ENCODE measurements around the gene FCRL6. TPM values are rescaled to one million over a fixed set of nuclear protein-coding genes. Genes with fewer than 3 reads are reported as not detected.

The FCRL6 gene
- total RNA-seq, 2 experiments from 2014 or later = not detected

DNA sequence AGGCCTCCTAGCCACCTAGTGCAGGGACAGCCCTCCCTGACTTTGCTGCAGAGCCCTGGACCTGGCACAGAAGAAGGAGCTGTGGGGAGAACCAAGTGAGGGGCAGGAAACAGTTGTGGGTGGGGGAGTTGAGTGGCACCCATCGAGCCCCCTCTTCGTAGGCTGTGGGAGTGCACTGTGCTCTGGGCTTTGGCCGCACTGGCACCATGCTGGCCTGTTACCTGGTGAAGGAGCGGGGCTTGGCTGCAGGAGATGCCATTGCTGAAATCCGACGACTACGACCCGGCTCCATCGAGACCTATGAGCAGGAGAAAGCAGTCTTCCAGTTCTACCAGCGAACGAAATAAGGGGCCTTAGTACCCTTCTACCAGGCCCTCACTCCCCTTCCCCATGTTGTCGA lies 20.2 kb upstream of the FCRL6 start:
- ChIA-PET CTCF (interaction anchor here (0.9 to 1.9 kb wide), 5 partner anchors 8 to 225 kb away, joined by 3 to 14 read pairs (median 4); no protein-coding TSS in a partner anchor), POLR2A (interaction anchor here (1.6 to 1.9 kb wide), 2 partner anchors 111 to 141 kb away, joined by 5 to 6 read pairs; no protein-coding TSS in a partner anchor)
- no peaks in the 10 kb centered on the region for H3K36me3 Mint-ChIP-seq (ENCODE audit: low read depth)
- H3K27me3 Mint-ChIP-seq = no peaks in the 10 kb centered on the region
- H3K4me1 Mint-ChIP-seq = peaks cover 34% of the 10 kb centered on the region
- no peak overlapping the region for H3K27ac Mint-ChIP-seq
- no peak overlapping the region for H3K4me3 Mint-ChIP-seq
- H3K9me3 Mint-ChIP-seq = no peaks in the 10 kb centered on the region
- DNase-seq = no peak

DNA sequence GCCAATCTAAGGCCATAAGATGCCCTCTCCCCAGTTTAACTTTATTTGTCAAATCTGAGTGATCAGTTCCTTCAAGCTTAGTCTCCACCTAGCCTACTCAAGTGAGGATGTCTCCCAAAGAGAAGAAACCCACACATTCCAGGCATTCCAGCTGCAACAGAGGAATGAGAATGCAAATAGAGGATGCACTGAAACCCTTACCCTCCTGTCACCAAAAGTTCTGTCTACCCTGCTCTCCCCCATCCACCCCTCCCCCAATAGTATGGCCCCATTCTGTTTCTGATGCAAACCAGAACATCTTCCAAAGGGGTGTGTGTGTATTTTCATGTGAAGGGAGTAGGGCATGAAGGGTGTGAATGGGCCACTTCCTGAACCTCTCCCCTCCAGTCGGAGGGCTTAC lies 18.4 kb upstream of the FCRL6 start:
- ChIA-PET POLR2A (no interaction called here), CTCF (no interaction called here)
- no peaks in the 10 kb centered on the region for H3K27me3 Mint-ChIP-seq
- no peaks in the 10 kb centered on the region for H3K9me3 Mint-ChIP-seq
- no peak overlapping the region for H3K27ac Mint-ChIP-seq
- DNase-seq = no peak
- peaks cover 34% of the 10 kb centered on the region for H3K4me1 Mint-ChIP-seq
- H3K4me3 Mint-ChIP-seq = no peak overlapping the region
- no peaks in the 10 kb centered on the region for H3K36me3 Mint-ChIP-seq (ENCODE audit: low read depth)

DNA sequence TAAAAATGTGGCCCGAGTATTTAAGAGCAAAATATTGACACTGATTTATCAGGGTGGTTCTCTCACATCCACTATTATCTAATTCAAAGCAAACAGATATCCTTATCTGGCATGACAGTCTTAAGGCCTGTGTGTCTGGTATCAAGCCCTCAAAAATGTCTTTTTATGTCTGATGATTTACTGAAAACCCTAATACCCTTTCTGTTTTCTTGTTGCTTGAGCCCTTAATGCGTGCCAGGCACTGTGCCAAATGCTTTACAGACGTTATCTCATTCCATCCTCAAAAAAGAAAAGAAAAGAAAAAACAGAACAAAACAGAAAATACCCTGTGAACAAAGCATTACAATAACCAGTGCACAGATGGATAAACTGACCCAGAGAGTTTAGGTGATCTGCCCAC lies 15.7 kb upstream of the FCRL6 start:
- no peak overlapping the region for H3K27ac Mint-ChIP-seq
- H3K4me1 Mint-ChIP-seq = peaks cover 23% of the 10 kb centered on the region
- ChIA-PET CTCF (interaction anchor here (1.1 kb wide), 1 partner anchor 13 kb away, joined by 3 read pairs; no protein-coding TSS in a partner anchor), POLR2A (interaction anchor here (1.0 kb wide), 1 partner anchor 136 kb away, joined by 3 read pairs; no protein-coding TSS in a partner anchor)
- no peak overlapping the region for H3K4me3 Mint-ChIP-seq
- no peak for DNase-seq
- H3K27me3 Mint-ChIP-seq = peaks cover 5% of the 10 kb centered on the region
- H3K9me3 Mint-ChIP-seq = no peaks in the 10 kb centered on the region
- H3K36me3 Mint-ChIP-seq (ENCODE audit: low read depth) = no peaks in the 10 kb centered on the region

DNA sequence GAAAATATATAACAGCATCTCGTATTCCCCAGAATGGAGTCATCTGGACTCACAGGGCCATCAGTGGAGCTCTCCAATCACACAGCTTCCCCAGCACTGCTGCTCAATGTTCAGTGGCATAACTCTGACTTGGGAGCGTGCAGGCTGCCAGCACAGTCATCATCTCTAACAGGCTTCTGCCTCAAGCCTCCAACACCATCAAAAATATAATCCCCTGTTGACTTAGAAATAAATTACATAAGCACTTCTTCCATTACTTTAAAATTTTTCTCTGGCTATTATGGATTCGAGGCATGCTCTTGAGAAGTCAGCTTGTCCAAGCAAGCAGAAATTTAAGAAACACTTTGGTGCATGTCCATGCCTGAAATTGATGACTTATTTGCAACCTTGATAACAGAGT lies 15.2 kb upstream of the FCRL6 start:
- H3K27ac Mint-ChIP-seq = no peak overlapping the region
- peaks cover 7% of the 10 kb centered on the region for H3K27me3 Mint-ChIP-seq
- CTCF ChIA-PET = interaction anchor here (1.1 to 2.0 kb wide), 2 partner anchors 12 to 104 kb away, joined by 3 to 5 read pairs; no protein-coding TSS in a partner anchor
- H3K9me3 Mint-ChIP-seq = no peaks in the 10 kb centered on the region
- POLR2A ChIA-PET = no interaction called here
- no peaks in the 10 kb centered on the region for H3K36me3 Mint-ChIP-seq (ENCODE audit: low read depth)
- H3K4me3 Mint-ChIP-seq = no peak overlapping the region
- peaks cover 19% of the 10 kb centered on the region for H3K4me1 Mint-ChIP-seq
- no peak for DNase-seq

DNA sequence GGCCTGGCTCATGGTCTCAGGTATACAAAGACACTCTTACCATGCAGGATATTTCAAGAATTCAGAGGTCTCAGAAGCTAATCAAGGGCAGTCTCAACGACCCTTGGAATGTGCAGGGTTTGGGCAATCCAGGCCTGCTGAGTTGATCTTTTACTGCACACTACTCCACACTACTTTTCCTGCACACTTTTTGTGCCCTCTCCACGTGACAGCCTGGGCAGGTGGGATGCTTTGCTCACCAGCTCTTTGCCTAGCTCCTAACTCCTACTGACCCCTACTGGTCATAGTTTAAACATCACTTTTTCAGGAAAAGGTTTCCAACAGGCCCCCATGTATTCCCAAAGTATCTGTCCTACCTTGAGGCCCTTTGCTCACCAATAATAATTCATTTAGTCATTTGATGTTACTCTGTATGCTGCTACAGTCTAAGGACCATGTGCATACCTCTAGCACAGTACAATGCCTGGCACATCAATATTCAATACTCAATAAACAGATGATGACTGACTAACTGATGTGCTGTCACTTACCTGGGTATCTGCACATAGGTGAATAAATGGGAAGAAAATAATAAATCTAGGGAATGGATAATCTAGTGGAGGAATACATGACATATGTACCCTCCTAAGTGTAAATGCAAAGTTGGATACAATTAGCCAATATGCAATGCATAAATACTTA lies 11.8 kb upstream of the FCRL6 start:
- ChIA-PET POLR2A (no interaction called here), CTCF (interaction anchor here (0.8 to 1.2 kb wide), 7 partner anchors 9 to 216 kb away, joined by 3 to 7 read pairs (median 5); partner anchors contain the start of gene DUSP23)
- Mint-ChIP-seq H3K4me3 (no peak overlapping the region), H3K9me3 (no peaks in the 10 kb centered on the region), H3K36me3 (ENCODE audit: low read depth) (no peaks in the 10 kb centered on the region), H3K4me1 (peaks cover 4% of the 10 kb centered on the region), H3K27ac (no peak overlapping the region), H3K27me3 (peaks cover 13% of the 10 kb centered on the region)
- DNase-seq = no peak

DNA sequence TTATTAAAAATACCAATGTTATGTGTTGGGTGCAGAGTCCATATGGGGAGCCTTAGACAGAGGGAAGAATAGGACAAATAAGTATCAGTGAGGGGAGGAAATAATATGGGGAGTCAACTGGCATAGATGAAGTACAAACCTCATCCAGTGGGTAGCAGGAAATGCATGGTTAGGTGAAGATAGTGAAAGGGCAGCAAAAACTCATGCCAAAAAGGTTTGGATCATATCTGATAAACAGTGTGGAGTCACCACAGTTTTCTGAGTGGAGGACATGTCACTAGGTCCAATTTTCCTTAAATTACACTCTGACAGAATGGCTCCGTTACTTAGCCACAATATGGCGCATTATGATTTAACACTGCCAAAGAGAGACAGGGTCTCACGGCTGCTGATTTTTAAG lies 11.1 kb upstream of the FCRL6 start:
- Mint-ChIP-seq H3K9me3 (no peaks in the 10 kb centered on the region), H3K4me3 (no peak overlapping the region), H3K4me1 (no peaks in the 10 kb centered on the region), H3K27me3 (peaks cover 13% of the 10 kb centered on the region), H3K36me3 (ENCODE audit: low read depth) (no peaks in the 10 kb centered on the region), H3K27ac (no peak overlapping the region)
- ChIA-PET POLR2A (no interaction called here), CTCF (no interaction called here)
- DNase-seq = no peak

DNA sequence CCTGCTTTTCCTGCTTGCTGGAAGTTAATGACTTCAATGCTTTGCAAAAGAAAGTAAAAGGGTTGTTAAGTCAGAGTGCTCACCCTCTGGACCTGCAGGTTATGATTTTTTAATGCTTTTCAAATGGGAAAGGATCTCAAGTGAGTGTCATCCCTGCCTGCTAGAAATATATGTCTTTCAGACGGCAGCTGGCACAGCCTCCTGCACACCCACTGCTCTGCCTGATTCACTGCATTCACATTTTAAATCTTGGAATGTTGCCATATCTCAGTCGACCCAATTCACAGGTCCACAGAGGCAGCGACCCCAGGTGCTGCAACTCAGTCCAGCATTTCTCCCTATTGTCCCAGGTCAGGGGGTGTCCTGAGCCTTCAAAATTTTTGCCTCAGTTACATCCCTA lies 10.7 kb upstream of the FCRL6 start:
- DNase-seq = no peak
- Mint-ChIP-seq H3K27ac (no peak overlapping the region), H3K36me3 (ENCODE audit: low read depth) (no peaks in the 10 kb centered on the region), H3K27me3 (peaks cover 15% of the 10 kb centered on the region), H3K4me1 (no peaks in the 10 kb centered on the region), H3K4me3 (no peak overlapping the region), H3K9me3 (no peaks in the 10 kb centered on the region)
- ChIA-PET CTCF (no interaction called here), POLR2A (no interaction called here)

DNA sequence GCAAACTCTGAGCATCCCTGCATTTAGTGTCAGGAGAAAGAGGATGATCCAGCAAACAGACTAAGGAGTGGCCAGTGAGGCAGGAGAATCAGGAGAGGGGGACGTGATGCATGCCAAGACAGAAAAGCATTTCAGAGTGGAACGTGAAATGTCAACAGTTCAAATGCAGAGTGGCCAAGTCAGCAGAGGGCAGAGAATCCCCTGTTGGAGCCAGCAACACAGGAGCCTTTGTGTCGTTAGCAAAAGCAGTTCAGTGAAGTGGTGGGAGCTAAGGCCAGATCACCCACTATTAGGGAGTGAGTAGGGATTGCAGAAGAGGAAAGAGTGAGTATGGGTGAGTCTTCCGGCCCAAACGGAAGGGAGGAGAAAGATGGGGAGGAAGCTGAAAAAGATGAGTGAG lies 6.6 kb upstream of the FCRL6 start:
- Mint-ChIP-seq H3K27me3 (peaks cover 39% of the 10 kb centered on the region), H3K4me3 (no peak overlapping the region), H3K9me3 (no peaks in the 10 kb centered on the region), H3K4me1 (peaks cover 10% of the 10 kb centered on the region), H3K36me3 (ENCODE audit: low read depth) (no peaks in the 10 kb centered on the region), H3K27ac (no peak overlapping the region)
- no peak for DNase-seq
- POLR2A ChIA-PET = no interaction called here
- CTCF ChIA-PET = interaction anchor here (9.9 kb wide), 1 partner anchor 96 kb away, joined by 221 read pairs; no protein-coding TSS in a partner anchor

DNA sequence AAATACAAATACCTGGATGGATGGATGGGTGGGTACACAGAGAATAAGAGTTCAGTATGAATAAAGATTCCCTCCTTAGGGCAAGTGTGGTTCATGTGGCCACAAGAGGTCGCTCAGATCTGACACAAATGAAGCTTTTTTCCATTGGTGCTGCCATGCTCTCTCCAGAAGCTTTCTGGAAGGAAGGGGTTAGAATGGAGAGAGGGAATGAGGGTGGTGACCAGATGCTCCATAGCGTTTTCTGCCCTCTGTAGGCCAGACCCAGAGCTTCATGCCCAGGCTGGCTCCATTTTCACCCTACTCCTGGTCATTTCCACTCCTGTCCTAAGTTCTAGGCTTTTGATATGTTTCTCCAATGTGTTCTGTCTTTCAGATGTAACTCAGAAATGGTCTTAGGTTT lies 3.3 kb upstream of the FCRL6 start:
- Mint-ChIP-seq H3K4me3 (no peak overlapping the region), H3K27me3 (peaks cover 41% of the 10 kb centered on the region), H3K27ac (no peak overlapping the region), H3K4me1 (peaks cover 16% of the 10 kb centered on the region), H3K9me3 (no peaks in the 10 kb centered on the region), H3K36me3 (ENCODE audit: low read depth) (no peaks in the 10 kb centered on the region)
- DNase-seq = peak; percentile 52
- ChIA-PET CTCF (interaction anchor here (0.5 to 9.9 kb wide), 24 partner anchors 9 to 208 kb away, joined by 3 to 221 read pairs (median 5); partner anchors contain the start of genes DUSP23 and SLAMF8), POLR2A (interaction anchor here (1.2 to 2.4 kb wide), 5 partner anchors 28 to 125 kb away, joined by 3 to 11 read pairs (median 10); partner anchors contain the start of genes SLAMF8 and TAGLN2)

DNA sequence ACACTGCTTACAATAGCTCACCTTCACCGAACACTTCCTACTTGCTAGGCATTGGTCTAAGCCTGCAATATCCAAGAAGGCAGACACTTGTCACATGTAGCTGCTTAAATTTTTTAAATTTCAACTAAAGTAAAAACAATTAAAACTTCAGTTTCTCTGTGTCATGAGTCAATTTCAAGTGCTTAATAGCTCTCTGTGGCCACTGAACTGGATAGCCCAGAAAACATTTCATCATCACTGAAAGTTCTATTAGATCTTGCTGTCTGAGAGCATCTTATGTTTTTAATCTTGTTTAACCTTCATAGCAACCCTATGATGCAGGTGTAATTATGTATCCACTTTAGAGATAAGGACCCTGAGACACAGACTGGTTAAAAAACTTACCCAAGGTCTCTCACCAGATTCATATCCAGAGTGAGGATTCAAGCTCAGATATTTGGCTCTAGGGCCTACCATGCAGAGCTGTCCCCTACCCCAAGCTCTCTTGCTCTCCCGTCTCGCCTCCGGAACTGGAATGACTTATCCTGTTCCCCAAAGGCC lies 2.6 kb upstream of the FCRL6 start:
- Mint-ChIP-seq H3K4me3 (no peak overlapping the region), H3K4me1 (peaks cover 16% of the 10 kb centered on the region), H3K9me3 (no peaks in the 10 kb centered on the region), H3K27me3 (peaks cover 40% of the 10 kb centered on the region), H3K36me3 (ENCODE audit: low read depth) (no peaks in the 10 kb centered on the region), H3K27ac (no peak overlapping the region)
- ChIA-PET POLR2A (interaction anchor here (1.2 to 2.4 kb wide), 5 partner anchors 27 to 125 kb away, joined by 3 to 11 read pairs (median 10); partner anchors contain the start of genes SLAMF8 and TAGLN2), CTCF (interaction anchor here (0.5 to 9.9 kb wide), 26 partner anchors 9 to 208 kb away, joined by 3 to 221 read pairs (median 4); partner anchors contain the start of genes DUSP23 and SLAMF8)
- DNase-seq = no peak

DNA sequence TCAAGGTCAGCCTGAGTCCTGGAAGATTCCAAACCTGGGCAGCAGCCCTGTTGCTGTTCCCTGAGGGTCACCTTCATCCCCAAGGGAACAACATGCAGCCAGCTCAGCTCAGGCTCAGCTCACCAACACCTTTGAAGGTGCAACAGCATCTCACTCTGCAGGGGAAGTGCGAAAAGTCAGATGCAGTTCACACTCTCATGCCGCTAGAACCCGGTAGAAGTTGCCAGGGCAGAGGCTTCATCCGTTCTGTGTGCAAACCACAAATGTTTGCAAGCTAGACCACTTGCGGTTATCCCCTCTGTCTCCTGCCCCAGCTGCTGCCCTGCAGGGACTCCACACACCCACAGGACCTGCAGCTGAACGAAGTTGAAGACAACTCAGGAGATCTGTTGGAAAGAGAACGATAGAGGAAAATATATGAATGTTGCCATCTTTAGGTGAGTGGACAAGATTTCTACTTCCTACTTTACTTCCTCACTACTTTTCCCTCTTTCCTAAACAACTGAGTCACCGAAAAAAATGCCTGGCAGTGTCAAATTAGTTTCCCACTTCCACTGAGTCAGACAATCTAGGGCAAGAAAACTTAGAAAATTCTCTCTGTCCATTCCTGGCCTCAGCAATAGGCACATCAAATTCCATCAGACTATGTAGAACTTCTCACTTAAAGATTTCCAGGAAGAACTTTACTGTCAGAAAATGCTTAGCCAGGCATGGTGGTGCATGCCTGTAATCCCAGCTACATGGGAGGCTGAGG lies 1.8 kb upstream of the FCRL6 start:
- POLR2A ChIA-PET = interaction anchor here (1.2 to 2.3 kb wide), 3 partner anchors 26 to 90 kb away, joined by 3 to 11 read pairs (median 11); partner anchors contain the start of gene SLAMF8
- H3K27ac Mint-ChIP-seq = no peak overlapping the region
- CTCF ChIA-PET = interaction anchor here (1.2 to 9.9 kb wide), 10 partner anchors 10 to 207 kb away, joined by 3 to 221 read pairs (median 4); partner anchors contain the start of gene SLAMF8
- no peaks in the 10 kb centered on the region for H3K9me3 Mint-ChIP-seq
- H3K36me3 Mint-ChIP-seq (ENCODE audit: low read depth) = no peaks in the 10 kb centered on the region
- peak; percentile 44 for DNase-seq
- H3K4me1 Mint-ChIP-seq = peaks cover 16% of the 10 kb centered on the region
- peaks cover 45% of the 10 kb centered on the region for H3K27me3 Mint-ChIP-seq
- no peak overlapping the region for H3K4me3 Mint-ChIP-seq

DNA sequence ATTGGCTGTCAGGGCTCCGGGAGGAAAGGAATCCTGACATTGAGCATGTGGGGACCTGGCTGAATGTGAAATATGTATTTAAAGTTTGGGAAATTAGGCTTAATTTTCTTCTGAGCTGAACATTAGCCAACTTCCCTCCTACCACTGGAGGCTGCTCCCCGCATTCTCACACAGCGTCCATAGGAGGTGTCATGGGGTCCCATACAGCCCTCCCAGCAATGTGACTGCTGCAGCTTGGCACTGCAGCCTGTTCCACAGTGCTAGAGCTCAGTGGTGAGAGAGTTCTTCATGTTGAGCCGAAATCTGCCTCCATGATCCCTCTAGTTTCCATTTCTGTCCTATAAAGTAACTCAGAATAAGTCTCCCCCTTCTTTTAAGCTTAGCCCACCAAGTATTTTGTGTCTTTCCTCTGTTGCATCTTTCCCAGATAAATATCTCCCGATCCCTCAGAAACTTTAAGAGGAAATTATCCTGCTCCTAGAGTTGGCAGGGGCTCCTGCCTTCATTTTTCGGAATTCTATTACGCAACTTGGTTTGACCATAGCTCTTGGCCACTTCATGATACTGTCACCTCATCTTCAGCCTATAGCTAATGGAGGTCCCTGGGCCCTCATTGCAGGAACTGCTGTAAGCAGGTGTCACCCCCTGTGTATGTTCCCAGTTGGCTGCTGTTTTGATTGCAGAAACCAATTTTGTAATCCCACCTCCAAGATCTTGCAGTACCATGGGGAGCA lies 2.0 kb downstream of the FCRL6 start:
- POLR2A ChIA-PET = no interaction called here
- CTCF ChIA-PET = interaction anchor here (1.4 to 9.9 kb wide), 2 partner anchors 24 to 87 kb away, joined by 6 to 221 read pairs; partner anchors contain the start of gene DUSP23
- Mint-ChIP-seq H3K36me3 (ENCODE audit: low read depth) (no peaks in the 10 kb centered on the region), H3K4me1 (peaks cover 16% of the 10 kb centered on the region), H3K4me3 (no peak overlapping the region), H3K27me3 (peaks cover 40% of the 10 kb centered on the region), H3K27ac (no peak overlapping the region), H3K9me3 (no peaks in the 10 kb centered on the region)
- no peak for DNase-seq
